Liver (tissue), 3 donors: ENCODE data around the gene RIPOR1.

Source experiments
- EGR1 ChIP-seq, 2 donors: IDR thresholded peaks; 2 replicates each; pipeline ENCODE4 v1.6.1; 2016 to 2018; ENCODE audit warnings: antibody characterized with exemption in 2 of 2, low read depth in 2 of 2
- GABPA ChIP-seq, 2 donors: IDR thresholded peaks in 1 of 2; conservative IDR thresholded peaks in 1 of 2; 2 replicates each; pipeline ENCODE4 v1.6.1; 2016; ENCODE audit warnings: antibody characterized with exemption in 2 of 2, mild to moderate bottlenecking in 1 of 2, moderate library complexity in 1 of 2
- JUND ChIP-seq, 2 donors: IDR thresholded peaks; 2 replicates each; pipeline ENCODE4 v1.6.1; 2016; ENCODE audit warnings: antibody characterized with exemption in 2 of 2
- NR2F2 ChIP-seq: IDR thresholded peaks from 2 replicates; pipeline ENCODE4 v1.6.1; 2016; ENCODE audit warnings: antibody characterized with exemption
- RAD21 ChIP-seq, 2 donors: IDR thresholded peaks; 2 replicates each; pipeline ENCODE4 v1.6.1; 2016; ENCODE audit warnings: antibody characterized with exemption in 2 of 2, mild to moderate bottlenecking in 2 of 2
- RXRA ChIP-seq, 2 donors: IDR thresholded peaks; 2 replicates each; pipeline ENCODE4 v1.6.1; 2017 to 2018; ENCODE audit warnings: antibody characterized with exemption in 2 of 2, mild to moderate bottlenecking in 1 of 2
- SP1 ChIP-seq: IDR thresholded peaks from 2 replicates; pipeline ENCODE4 v1.6.1; 2018; ENCODE audit warnings: antibody characterized with exemption, mild to moderate bottlenecking
- TAF1 ChIP-seq: conservative IDR thresholded peaks from 2 replicates; pipeline ENCODE4 v1.6.1; 2016; ENCODE audit warnings: antibody characterized with exemption, mild to moderate bottlenecking
- YY1 ChIP-seq: IDR thresholded peaks from 2 replicates; pipeline ENCODE4 v1.6.1; 2016; ENCODE audit warnings: antibody characterized with exemption, mild to moderate bottlenecking
- TF ChIP-seq, protein P1 (sequence below): fragments of 150-350 bp; IDR thresholded peaks from 2 replicates; pipeline ENCODE4 v1.5.1; 2017; ENCODE audit warnings: improper control_type of control experiment, low read depth, low read length; ENCODE audit not compliant: missing input control
- TF ChIP-seq, protein P2 (sequence below): IDR thresholded peaks from 2 replicates; pipeline ENCODE4 v1.6.1; 2016; ENCODE audit warnings: antibody characterized with exemption
- TF ChIP-seq, protein P3 (sequence below): IDR thresholded peaks from 2 replicates; pipeline ENCODE4 v1.6.1; 2016; ENCODE audit warnings: antibody characterized with exemption
- TF ChIP-seq, protein P4 (sequence below): IDR thresholded peaks from 2 replicates; pipeline ENCODE4 v1.6.1; 2016; ENCODE audit warnings: antibody characterized with exemption
- donor health status: healthy.
- donor health status: healthy.

DNA sequence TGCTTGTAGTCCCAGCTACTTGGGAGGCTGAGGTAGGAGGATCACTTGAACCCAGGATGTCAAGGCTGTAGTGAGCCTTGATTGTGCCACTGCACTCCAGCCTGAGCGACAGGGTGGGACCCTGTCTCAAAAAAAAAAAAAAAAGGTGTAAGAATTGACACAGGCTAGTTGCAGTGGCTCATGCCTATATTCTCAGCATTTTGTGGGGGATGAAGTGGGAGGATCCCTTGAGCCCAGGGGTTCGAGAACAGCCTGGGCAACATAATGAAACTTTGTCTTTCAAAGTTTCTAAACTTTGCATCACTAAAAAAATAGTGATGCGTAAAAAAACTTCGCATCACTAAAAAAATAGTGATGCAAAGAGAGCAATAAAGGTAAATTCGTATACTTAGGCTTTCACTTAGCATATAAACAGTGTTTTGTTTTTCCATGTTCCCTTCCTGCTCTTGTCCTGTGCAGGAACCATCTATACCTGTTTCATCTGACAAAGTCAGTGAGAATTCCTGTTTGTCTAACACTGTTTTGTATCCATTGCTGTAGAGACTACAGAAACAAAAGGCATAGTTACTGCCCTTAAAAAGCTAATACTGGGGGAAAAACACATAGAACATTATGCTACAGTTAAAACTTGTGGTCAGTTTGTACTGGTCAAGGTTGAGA, 65.8 kb downstream of the RIPOR1 start:
- TF ChIP-seq, protein P1, sequence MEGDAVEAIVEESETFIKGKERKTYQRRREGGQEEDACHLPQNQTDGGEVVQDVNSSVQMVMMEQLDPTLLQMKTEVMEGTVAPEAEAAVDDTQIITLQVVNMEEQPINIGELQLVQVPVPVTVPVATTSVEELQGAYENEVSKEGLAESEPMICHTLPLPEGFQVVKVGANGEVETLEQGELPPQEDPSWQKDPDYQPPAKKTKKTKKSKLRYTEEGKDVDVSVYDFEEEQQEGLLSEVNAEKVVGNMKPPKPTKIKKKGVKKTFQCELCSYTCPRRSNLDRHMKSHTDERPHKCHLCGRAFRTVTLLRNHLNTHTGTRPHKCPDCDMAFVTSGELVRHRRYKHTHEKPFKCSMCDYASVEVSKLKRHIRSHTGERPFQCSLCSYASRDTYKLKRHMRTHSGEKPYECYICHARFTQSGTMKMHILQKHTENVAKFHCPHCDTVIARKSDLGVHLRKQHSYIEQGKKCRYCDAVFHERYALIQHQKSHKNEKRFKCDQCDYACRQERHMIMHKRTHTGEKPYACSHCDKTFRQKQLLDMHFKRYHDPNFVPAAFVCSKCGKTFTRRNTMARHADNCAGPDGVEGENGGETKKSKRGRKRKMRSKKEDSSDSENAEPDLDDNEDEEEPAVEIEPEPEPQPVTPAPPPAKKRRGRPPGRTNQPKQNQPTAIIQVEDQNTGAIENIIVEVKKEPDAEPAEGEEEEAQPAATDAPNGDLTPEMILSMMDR = no peak
- no peak for TF ChIP-seq RAD21 (IDR thresholded peaks at IDR 0.05)
- TF ChIP-seq, protein P2, sequence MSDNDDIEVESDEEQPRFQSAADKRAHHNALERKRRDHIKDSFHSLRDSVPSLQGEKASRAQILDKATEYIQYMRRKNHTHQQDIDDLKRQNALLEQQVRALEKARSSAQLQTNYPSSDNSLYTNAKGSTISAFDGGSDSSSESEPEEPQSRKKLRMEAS = no peak
- TF ChIP-seq SP1 = no peak
- TF ChIP-seq, protein P3, sequence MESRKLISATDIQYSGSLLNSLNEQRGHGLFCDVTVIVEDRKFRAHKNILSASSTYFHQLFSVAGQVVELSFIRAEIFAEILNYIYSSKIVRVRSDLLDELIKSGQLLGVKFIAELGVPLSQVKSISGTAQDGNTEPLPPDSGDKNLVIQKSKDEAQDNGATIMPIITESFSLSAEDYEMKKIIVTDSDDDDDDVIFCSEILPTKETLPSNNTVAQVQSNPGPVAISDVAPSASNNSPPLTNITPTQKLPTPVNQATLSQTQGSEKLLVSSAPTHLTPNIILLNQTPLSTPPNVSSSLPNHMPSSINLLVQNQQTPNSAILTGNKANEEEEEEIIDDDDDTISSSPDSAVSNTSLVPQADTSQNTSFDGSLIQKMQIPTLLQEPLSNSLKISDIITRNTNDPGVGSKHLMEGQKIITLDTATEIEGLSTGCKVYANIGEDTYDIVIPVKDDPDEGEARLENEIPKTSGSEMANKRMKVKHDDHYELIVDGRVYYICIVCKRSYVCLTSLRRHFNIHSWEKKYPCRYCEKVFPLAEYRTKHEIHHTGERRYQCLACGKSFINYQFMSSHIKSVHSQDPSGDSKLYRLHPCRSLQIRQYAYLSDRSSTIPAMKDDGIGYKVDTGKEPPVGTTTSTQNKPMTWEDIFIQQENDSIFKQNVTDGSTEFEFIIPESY = no peak
- TF ChIP-seq YY1 = no peak
- TF ChIP-seq TAF1 = no peak
- TF ChIP-seq NR2F2 = no peak
- TF ChIP-seq JUND (IDR thresholded peaks at IDR 0.05) = no peak
- TF ChIP-seq GABPA (IDR thresholded peaks at IDR 0.05 in 1 of 2, conservative IDR thresholded peaks at IDR 0.05 in 1 of 2) = no peak
- TF ChIP-seq RXRA (IDR thresholded peaks at IDR 0.05) = no peak
- no peak for TF ChIP-seq EGR1 (IDR thresholded peaks at IDR 0.05; ENCODE audit: low read depth in 2 of 2)
- TF ChIP-seq, protein P4, sequence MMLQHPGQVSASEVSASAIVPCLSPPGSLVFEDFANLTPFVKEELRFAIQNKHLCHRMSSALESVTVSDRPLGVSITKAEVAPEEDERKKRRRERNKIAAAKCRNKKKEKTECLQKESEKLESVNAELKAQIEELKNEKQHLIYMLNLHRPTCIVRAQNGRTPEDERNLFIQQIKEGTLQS = no peak
